GM12873 (cell line): ENCODE measurements around the gene DNAH11.

Experiments used
- TF ChIP-seq, protein P1 (sequence below): IDR thresholded peaks from 2 replicates; pipeline ENCODE4 v1.5.1; 2012; ENCODE audit warnings: low read depth, mild to moderate bottlenecking, moderate library complexity, low read length, control low read depth; ENCODE audit not compliant: insufficient read depth; ENCODE audit errors: missing control alignments

Gene DNAH11

DNA sequence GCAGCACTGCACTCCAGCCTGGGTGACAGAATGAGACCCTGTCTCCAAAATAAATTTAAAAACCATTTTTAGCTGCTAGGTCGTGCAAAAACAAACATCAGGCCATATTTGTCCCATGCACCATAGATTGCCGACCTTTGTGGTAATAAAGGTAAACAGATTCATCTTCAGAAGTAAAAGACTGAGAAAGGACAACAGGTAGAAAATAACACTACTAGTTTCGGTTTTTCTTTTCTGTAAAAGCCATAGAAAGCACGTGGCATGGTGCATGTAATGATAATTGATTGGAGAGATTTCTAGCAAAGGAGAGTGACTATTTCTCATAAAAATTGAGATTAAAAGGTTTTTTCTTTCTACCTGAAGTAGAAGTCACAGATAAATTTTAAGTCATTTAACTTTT is 93.9 kb downstream of the DNAH11 start:
- TF ChIP-seq, protein P1, sequence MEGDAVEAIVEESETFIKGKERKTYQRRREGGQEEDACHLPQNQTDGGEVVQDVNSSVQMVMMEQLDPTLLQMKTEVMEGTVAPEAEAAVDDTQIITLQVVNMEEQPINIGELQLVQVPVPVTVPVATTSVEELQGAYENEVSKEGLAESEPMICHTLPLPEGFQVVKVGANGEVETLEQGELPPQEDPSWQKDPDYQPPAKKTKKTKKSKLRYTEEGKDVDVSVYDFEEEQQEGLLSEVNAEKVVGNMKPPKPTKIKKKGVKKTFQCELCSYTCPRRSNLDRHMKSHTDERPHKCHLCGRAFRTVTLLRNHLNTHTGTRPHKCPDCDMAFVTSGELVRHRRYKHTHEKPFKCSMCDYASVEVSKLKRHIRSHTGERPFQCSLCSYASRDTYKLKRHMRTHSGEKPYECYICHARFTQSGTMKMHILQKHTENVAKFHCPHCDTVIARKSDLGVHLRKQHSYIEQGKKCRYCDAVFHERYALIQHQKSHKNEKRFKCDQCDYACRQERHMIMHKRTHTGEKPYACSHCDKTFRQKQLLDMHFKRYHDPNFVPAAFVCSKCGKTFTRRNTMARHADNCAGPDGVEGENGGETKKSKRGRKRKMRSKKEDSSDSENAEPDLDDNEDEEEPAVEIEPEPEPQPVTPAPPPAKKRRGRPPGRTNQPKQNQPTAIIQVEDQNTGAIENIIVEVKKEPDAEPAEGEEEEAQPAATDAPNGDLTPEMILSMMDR, result no peak

DNA sequence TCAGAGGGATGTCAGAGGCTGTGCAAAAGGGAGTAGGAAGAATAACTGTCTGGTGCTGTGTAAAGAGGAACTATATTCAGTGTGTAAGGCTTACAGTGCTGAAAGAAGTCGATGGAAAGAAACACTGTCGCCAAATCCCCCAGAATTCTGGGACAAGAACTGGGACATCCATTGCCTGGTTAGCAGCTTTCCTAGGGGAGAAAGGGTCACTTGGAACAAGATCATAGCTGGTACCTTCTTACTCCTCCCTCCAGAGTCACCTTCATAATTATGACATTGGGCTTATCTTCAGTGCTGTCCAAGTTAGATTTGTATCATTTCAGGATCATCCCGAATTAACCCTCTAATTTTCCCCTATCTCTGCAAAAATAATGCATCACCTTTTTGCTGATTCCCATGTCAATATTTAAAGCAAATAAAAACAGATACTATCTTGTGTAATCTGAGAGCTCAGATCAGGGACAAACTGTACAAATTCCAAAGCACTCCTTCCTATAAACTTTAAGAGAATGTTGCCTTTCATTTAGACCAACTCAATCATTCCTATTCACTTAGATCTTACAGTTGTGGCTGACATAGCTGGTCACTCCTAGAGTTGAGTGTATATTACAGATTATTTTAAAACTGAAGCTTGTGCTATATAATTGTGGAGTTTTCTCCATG is 96.5 kb downstream of the DNAH11 start:
- TF ChIP-seq, protein P1, result no peak

DNA sequence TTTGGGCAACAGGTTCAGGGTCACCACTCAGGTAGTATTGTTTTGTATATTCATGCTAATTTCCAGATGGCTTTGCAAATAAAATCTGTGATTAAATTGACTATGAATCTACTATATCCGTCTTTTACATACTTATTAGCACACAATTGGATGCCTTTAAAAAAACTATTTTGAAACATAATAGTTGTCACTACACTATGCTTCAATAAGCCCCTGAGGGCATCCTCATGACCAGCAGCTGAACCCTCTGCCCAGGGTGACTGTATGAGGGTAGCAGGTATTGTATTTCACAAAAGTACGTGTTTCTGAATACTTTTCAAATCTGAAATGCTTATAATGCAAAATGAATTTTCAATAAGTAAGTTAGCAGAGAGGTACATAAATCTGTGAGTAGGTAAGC is 97.3 kb downstream of the DNAH11 start:
- TF ChIP-seq, protein P1, result no peak

DNA sequence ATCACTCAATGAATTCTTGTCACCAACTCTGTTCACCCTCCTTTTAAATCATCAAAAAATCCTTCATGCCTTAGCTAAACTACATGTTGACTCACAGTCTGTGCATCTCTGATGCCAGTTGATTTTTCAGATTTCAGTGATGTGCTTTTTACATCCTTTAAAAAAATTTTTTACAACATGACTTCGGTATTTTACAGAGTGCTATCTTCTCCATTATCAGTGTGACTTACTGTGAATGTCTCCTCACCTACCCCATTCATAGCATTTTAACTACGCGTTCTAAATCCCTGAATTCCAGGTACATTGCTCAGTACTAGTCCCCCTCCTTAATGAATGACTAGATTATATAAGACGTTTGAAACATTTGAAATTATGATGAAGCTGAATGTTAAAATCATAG is 98.7 kb downstream of the DNAH11 start:
- TF ChIP-seq, protein P1, result no peak

DNA sequence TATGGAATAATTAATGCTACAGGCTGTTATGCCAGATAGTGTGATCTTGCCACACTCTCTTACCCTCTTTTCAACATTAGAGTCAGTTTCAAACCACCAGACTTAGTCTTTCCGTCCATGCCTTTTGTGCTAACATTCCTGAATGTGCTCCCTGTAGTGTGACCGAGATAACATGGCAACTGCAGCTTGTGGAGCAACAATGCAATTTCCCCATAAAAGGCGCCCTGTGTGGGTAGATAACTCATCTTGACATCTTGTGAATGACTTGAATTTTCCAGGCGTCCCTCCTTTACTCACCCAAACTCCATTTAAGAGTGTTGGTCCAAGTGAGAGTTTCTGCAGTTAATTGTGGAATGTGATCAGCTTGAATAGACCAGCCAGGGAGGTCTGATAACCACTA is 99.6 kb downstream of the DNAH11 start:
- TF ChIP-seq, protein P1, result no peak

DNA sequence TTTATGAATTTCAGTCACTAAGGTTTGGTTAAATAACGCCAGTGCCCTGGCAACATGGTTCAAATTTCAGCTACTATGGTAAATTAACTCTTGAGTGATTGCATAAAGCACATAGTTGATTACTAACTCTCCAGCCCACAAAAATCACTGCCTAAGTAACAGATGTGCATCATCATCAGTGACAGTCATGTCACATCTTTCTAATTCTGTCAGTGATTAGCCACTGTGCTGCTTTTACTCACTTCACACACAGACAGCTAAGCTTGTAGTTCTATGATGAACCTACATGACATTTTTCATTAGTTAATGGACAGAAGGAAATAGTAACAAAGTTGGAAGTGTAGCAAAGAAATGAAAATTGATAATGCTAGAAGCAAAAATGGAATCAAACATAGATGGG is 108.9 kb downstream of the DNAH11 start:
- TF ChIP-seq, protein P1, result no peak

DNA sequence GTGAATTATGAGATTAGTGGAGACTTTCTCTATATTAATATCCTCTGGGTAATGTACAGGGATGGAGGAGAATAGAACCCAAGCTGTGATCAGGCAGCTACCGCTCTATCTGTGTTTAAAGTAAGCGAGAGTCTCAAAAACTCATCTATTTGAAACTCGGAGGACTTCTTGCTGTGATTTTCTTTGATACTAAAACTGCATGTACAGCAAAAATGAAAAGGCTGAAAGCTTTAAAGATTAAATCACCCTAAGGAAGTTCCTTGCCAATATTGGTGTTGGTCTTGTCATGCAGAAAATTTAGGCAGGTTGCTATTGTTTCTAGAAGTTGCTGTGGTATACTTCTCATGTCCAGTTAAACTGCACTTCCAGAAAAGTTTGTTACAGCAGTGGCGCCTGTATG is 110.8 kb downstream of the DNAH11 start:
- TF ChIP-seq, protein P1, result no peak
